Gastrocnemius medialis (tissue), 4 donors: ENCODE measurements around the gene PCDH17.

Experiments
- POLR2A ChIP-seq, 2 donors: fragments of 450-650 bp; IDR thresholded peaks; one replicate each; pipeline ENCODE4 v1.6.1; 2017; ENCODE audit warnings: antibody characterized with exemption in 2 of 2, mild to moderate bottlenecking in 2 of 2, moderate library complexity in 2 of 2
- TF ChIP-seq, protein P1 (sequence below), 5 experiments: fragments of 450-650 bp in 3 of 5; fragments of 200-600 bp in 2 of 5; sonication (generic) in 2 of 5; IDR thresholded peaks in 4 of 5; conservative IDR thresholded peaks in 1 of 5; 1 replicate in 4 of 5; 2 replicates in 1 of 5; pipeline ENCODE4 v1.5.1; 2016 to 2019; ENCODE audit warnings: antibody characterized with exemption in 5 of 5, mild to moderate bottlenecking in 3 of 5, moderate library complexity in 3 of 5

DNA sequence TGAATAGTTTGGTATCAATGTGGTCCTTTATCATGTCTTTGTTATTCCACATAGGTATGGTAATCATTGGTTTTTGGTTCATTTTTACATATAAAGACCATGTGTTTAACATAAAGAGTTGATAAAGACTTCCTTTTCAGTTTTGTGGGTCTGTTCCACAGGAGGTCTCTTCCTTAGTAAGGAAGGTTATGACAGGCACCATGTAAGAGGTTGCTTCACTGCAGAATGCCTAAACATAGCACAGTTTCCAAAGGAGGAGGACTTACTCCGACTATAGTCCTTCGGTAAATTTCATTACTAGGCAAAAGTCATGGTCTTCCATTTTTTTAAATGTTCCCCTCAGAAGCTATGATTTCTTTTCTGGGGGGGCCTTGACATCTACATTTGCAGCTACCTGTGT lies 27.1 kb upstream of the PCDH17 start:
- TF ChIP-seq POLR2A (IDR thresholded peaks at IDR 0.05) = no peak
- TF ChIP-seq, protein P1, sequence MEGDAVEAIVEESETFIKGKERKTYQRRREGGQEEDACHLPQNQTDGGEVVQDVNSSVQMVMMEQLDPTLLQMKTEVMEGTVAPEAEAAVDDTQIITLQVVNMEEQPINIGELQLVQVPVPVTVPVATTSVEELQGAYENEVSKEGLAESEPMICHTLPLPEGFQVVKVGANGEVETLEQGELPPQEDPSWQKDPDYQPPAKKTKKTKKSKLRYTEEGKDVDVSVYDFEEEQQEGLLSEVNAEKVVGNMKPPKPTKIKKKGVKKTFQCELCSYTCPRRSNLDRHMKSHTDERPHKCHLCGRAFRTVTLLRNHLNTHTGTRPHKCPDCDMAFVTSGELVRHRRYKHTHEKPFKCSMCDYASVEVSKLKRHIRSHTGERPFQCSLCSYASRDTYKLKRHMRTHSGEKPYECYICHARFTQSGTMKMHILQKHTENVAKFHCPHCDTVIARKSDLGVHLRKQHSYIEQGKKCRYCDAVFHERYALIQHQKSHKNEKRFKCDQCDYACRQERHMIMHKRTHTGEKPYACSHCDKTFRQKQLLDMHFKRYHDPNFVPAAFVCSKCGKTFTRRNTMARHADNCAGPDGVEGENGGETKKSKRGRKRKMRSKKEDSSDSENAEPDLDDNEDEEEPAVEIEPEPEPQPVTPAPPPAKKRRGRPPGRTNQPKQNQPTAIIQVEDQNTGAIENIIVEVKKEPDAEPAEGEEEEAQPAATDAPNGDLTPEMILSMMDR (IDR thresholded peaks at IDR 0.05 in 4 of 5, conservative IDR thresholded peaks at IDR 0.05 in 1 of 5) = no peak
